HG03139 (cell line): Measurements from ENCODE around the gene ZNF765.
"Not testable (repeated sequence)": the region's sequence is repeated elsewhere in the genome, so short reads cannot be mapped to it uniquely, and the experiment has no call there.

ENCODE experiments used
- ATAC-seq: cut with Tn5 transposase; IDR thresholded peaks from one replicate; pipeline ENCODE4 v1.9.1; 2021; ENCODE audit not compliant: unreplicated experiment

Gene ZNF765

GRCh38 chr19:53475470-53475869 is 80.5 kb downstream of the ZNF765 start:
- ATAC-seq, result not testable (repeated sequence)
